Fibroblast of skin of scalp (primary cell): ENCODE results near the gene EPHX1.
"Not testable (repeated sequence)": the region's sequence is repeated elsewhere in the genome, so short reads cannot be mapped to it uniquely, and the experiment has no call there.

Source experiments
- DNase-seq: peaks from one replicate; pipeline ENCODE4 v3.0.0-alpha.2; 2013

Gene EPHX1

DNA sequence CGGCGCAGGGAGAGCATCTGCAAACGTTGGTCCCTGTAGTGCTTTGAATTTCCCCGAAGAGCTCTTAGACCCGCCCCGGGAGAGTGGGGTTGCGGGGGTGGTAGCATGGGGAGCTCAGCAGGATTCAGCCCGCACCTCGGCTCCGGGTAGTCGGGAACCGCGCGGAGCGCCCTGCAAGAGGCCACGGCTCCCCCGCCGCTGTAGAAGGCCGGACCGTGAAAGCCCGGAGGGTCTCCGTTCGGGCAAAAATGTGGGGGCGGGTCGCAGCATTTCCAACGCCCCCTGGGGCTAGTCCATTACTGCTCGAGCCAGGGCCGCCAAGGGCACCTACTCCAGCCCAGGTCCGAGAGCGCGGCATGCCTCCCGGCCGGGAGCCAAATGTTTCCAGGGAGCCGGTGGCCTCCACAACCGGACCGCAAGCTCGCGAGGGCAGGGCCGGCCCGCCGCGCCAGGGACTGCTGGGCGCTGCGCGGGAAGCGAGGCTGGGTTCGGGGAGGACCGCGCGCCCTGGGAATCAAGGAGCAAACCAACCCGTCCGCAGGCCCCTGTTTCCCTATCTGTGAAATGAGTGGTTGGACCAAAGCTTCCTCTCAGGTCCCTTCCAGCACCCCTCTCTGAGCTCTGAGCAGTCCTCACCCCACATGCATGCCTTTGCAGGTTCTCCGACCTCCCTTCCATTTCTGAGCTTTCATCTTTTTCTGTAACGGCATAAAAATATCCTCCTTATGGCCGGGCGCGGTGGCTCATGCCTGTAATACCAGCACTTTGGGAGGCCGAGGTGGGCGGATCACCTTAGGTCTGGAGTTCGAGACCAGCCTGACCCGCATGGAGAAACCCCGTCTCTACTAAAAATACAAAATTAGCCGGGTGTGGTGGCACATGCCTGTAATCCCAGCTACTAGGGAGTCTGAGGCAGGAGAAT is 73.0 kb downstream of the EPHX1 start:
- peak; percentile 25 for DNase-seq

DNA sequence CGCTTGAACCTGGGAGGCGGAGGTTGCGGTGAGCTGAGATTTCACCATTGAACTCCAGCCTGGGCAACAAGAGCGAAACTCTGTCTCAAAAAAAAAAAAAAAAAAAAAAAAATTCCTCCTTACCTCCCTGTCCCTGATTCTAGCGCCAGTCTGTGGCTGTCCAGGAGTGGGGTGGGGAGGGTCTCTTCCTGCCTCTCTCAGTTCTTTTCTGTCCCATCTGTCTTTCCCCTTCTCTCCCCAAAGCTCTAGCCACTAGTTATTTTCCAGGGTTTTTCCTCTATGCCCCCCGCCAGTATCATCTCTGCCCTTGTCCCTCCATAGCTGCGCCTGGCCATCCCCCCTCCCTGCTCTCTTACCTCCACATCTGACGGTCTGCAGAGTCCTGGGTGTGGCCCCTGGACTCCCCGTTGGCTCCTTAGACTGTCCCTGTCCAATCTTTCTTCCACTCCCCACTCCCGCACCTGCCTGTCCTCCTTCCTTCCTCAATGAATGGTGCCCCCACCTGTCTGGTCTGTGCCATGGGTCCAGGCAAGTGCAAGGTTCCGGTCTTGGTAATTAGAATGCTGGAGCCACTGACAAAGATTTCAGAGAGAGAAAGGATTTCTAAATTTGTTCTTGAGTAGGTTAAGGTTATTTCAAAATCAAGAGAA is 73.8 kb downstream of the EPHX1 start:
- no peak for DNase-seq

DNA sequence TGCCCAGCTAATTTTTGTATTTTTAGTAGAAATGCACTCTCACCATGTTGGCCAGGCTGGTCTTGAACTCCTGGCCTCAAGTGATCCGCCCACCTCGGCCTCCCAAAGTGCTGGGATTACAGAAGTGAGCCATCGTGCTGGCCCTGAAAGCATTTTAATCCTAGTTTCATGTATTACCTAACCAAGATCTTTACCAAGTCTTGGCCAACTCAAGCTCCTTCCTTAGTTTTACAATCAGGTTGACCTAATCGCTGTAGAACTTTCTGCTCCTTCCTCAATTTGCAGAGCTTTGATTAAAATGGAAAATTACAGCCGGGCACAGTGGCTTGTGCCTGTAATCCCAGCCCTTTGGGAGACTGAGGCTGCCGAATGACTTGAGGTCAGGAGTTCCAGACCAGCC is 75.4 kb downstream of the EPHX1 start:
- no peak for DNase-seq

DNA sequence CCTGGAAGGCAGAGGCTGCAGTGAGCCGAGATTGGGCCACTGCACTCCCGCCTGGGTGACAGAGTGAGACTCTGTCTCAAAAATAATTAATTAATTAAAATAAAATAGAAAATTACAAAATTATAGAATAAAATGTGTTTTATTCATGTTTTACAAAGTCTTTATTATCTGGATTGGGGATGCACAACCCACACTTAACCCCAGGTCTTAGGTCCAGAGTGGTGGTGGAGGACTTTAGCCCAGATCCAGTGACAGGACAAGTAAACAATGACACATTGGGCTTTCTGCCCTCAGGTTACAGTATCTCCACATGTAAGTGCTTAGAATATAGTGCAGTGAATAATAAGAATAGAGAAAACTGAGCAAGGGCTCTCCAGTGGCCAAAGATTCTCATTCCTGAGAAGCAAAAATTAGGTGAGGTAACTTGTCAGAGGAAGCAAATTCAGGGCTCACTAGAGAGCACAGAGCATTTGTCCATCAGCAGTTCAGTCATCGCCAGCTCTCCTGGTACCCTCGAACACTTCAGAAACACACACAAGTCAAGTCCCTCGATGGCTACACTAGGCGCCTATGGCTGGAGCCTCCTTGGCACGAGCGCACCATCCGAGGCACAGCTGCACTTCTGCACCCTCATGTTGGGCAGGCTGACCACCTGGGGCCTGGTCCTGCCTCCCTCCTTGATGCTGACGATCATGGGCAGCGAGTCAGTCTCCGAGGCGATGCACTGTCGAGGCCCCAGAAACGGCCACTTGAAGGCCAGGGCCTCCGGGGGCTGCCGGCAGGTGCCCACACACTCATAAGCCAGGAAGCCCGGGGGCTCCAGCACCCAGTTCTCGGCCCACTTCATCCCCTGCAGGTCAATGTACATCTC is 76.5 kb downstream of the EPHX1 start:
- DNase-seq = no peak

DNA sequence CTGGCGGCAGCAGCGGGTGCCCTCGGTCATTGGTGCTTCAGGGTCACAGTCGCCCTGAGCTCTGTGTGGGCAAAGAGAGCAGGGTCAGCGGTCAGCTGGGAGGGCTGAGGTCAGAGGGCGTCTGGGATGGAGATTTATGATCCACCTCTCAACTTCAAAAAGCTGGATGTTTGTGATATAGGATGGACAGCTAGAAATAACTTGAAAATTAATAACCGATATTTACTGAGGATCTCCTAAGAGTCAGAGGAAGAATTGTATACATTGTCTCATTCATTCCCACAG is 77.0 kb downstream of the EPHX1 start:
- no peak for DNase-seq

DNA sequence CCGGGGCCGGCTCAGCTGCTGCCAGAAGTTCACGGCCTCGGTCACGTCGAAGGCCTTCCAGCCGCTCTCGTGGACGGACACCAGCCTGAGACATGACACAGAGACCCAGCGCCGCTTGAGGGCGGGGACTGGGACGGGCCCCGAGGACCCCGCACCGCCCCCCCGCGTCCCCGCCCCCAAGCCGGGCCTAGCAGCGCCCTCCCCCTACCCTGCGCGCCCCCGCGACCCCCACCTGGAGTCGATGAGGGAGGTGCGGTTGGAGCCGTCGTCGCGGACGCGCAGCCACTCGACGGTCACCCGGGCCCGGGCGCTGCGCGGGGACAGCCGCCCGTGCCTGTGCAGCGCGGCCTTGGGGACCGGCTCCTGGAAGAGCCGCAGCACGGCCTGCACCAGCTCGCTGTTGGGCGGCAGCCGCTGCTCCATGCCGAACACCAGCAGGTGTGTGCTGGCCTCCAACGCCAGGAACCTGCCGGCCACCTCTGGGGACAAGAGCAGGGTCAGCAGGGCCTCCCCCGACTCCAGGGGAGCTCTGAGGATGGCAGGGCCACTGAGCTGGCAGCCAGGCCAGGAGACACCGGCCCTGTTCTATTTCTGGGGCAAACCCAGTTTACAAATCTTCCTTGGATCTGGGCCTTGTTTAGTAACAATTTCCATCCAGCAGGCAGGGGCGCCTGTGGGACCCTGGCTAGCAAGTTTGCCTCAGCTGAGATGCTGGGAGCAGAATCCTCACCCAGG is 77.8 kb downstream of the EPHX1 start:
- not testable (repeated sequence) for DNase-seq

DNA sequence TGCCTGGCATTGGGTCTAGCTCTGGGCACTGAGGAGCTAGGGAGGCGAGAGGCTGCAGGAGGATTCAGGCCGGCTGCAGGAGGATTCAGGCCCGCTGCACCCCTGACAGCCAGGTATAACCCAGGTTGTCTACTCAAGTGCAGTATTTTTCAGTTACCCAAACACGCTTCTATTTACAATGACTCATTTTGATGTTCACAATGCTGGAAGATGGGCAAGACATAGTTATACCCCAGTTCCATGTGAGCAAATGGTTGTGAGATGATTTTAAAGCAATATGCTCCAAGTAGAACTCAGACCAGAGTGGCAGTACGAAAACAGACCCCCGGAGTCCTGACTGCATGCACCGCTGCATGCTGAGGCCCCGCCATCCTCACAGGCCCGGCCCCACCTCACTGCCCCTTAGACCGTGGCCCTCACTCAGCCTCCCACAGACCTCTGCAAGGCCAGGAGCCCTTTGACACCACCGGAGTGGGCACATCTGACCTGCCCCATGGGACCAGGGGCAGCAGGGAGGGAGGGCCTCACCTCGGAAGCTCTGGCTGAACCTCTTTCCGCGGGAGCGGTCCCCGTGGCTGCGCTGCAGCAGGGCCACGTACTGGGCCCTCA is 78.5 kb downstream of the EPHX1 start:
- no peak for DNase-seq

DNA sequence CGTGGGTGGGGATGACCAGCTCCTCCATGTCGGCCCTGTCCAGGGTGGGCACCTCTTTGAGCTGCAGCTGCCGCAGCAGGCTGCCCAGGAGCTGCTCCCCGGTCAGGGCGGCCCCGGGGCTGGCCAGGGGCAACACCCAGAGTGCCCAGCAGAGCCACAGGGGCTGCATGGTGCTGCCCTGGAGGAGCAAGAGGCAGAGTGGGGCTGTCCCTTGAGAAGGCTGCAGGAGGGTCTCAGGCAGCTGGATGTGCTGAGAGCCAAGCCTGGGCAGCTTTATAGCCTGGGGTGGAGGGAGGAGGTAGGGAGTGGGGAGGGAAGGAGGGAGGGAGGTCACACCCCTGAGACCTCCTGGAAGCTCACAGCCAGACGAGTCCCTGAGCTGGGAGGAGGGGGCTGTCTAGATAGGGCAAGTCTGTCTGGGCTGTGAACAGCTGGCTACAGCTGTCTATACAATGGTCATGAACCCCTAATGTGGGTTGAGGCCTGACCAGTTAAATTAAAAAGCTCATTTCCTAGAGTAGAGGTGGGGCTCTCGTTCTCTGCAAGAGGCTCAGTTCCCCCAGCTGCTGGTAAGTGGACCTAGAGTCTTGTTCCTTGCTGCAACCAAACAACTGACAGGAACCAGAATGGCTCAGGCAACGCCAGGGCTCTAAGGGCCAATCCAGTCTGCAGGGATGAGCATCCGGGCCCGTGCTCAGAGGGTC is 79.1 kb downstream of the EPHX1 start, which contains the start of gene LEFTY1:
Gene LEFTY1 (minus strand): TSS at position 249 of the 704 bp plus-strand sequence. CDS start 80 bp downstream, at position 169.
- DNase-seq = no peak

DNA sequence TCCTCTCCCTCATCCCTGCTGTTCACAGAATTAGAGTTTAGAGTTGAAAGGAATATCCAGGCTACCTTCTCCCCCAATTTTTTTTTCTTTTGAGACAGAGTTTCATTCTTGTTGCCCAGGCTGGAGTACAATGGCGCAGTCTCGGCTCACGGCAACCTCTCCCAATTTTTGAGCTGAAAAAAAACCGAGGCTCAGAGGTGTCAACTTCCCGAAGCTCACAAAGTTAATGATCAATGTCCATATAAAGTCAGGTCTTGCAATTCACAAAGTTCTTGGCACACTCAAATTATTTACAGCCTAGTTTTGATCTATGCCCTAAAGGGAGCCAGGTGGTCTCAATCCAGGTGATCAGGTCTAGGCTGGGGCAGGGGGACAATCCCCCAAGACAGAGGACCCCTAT is 79.8 kb downstream of the EPHX1 start:
- DNase-seq = no peak

DNA sequence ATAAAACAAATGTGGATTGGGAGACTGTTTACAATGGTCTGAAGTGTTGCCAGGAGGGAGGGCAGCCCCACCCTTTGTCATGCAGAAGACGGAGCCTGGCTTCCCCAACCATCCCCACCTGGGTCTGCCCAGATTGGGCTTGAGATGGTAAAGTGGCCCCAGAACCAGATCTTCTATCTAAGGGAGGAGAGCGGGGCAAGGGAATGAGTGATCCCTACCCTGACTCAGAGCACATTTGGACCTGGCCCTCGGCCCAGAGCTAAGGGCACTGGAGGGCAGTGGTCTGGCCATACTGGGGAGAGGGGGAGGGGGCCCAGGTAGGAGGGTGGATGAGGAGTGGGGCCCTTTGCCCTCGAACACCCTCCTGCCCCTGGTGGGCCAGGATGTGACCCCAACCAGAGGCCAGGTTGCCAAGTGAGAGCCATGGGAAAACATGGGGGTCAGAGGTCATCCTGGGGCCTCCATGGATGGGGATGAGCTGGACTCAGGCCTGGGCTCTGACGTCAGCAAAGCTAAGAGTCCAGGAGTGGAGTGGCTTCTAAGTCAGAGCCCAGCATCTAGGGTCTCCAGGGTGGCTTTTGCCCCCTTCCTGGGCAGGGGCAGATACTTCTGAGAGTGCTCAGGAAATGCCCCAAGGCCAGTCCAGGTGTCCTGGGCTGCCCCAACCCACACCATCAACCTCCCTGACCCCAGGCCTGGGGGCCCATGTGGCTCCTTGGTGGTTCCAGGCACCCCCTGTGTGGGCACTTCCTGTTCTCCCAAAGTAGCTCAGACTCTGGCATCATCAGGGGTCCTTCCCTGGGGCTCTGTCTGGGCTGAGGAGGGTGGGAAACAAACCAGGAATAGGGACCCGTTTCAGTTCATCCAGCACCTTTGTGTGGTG is 80.7 kb downstream of the EPHX1 start:
- no peak for DNase-seq

DNA sequence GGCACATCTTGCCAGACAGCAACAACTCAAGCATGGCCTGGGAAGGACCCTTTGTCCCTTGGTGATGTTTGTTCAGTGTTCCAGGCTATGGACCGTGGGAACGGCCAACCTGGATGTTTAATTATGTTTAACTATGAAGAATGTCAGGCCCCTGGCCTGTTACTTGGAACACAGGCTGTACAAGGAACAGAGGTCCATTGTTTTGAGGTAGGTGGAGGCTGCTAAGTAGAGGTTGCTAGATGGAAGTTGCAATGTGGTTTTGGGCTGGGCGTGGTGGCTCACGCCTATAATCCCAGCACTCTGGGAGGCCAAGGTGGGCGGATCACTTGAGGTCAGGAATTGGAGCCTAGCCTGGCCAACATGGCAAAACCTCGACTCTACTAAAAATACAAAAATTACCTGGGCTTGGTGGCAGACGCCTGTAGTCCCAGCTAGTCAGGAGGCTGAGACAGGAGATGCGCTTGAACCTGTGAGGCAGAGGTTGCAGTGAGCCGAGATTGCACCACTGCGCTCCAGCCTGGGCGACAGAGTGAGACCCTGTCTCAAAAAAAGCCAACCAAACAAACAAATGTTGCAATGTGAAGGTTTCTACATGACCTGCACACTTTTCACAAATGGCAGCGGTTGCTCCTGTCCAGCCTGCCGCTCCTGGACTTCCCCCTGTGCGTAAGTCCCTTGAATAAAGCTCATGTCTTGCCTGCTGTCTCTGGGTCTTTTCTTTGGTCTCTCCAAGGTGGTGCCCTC is 81.5 kb downstream of the EPHX1 start:
- no peak for DNase-seq

DNA sequence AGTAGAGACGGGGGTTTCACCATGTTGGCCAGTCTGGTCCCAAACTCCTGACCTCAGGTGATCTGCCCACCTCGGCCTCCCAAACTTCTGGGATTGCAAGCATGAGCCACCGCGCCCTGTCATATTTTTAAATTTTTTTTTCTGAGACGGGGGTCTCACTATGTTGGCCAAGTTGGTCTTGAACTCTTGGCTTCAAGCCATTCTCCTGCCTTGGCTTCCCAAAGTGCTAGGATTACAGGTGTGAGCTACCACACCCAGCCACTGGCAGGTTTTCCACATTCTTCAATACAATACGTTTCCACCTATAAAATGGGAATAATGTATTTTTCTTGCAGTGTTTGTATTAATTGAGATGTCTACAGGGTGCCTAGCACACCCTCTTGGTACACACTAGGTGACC is 82.4 kb downstream of the EPHX1 start:
- DNase-seq = no peak
